Measurements from ENCODE around the gene PIAS3.
"Not testable (repeated sequence)": the region's sequence is repeated elsewhere in the genome, so short reads cannot be mapped to it uniquely, and the experiment has no call there.

Gene PIAS3

GRCh38 chr1:145871994-145872924, 13.4 kb upstream of the PIAS3 start:
- no peak for DNase-seq

- no peak for DNase-seq
These were observed 9.4 kb upstream of the PIAS3 start for GRCh38 chr1:145868232-145868631.

- no peak for DNase-seq
These were observed 4.6 kb upstream of the PIAS3 start for GRCh38 chr1:145863282-145864018.

GRCh38 chr1:145859491-145860023, 676 bp upstream of the PIAS3 start:
- peak; percentile 62 for DNase-seq

GRCh38 chr1:145858238-145858900, 512 bp downstream of the PIAS3 start:
- DNase-seq = peak; percentile 58

GRCh38 chr1:145857170-145857569, 1.7 kb downstream of the PIAS3 start:
- DNase-seq = no peak

GRCh38 chr1:145855426-145855948, 3.4 kb downstream of the PIAS3 start:
- DNase-seq = no peak

- DNase-seq = no peak
These were observed 9.3 kb downstream of the PIAS3 start for GRCh38 chr1:145849356-145850160.

- no peak for DNase-seq
These were observed 11.1 kb downstream of the PIAS3 start for GRCh38 chr1:145847827-145848226.

GRCh38 chr1:145846201-145846612, 12.7 kb downstream of the PIAS3 start:
- no peak for DNase-seq

GRCh38 chr1:145845514-145846161, 13.2 kb downstream of the PIAS3 start, which contains the start of gene NUDT17:
TSS of gene NUDT17 (plus strand) at chr1:145845630. CDS start at chr1:145845641, 11 bp downstream.
- DNase-seq = peak; percentile 41

- DNase-seq = no peak
These were observed 13.8 kb downstream of the PIAS3 start for GRCh38 chr1:145845144-145845513.

- no peak for DNase-seq
These were observed 15.8 kb downstream of the PIAS3 start for GRCh38 chr1:145843031-145843430.

- no peak for DNase-seq
These were observed 21.2 kb downstream of the PIAS3 start for GRCh38 chr1:145837656-145838055.

- not testable (repeated sequence) for DNase-seq
These were observed 28.1 kb downstream of the PIAS3 start for GRCh38 chr1:145830810-145831209.

GRCh38 chr1:145828367-145829026, 30.4 kb downstream of the PIAS3 start:
- DNase-seq = no peak

- DNase-seq = no peak
These were observed 30.9 kb downstream of the PIAS3 start for GRCh38 chr1:145827966-145828365.

- DNase-seq = no peak
These were observed 32.9 kb downstream of the PIAS3 start for GRCh38 chr1:145826030-145826429.

- DNase-seq = no peak
These were observed 34.4 kb downstream of the PIAS3 start for GRCh38 chr1:145824499-145824842.

GRCh38 chr1:145823565-145824498, 35.0 kb downstream of the PIAS3 start, which contains the start of the genes POLR3C and RNF115:
TSS of gene POLR3C (plus strand) at chr1:145824200. CDS start at chr1:145825777, 1,577 bp downstream.
TSS of gene RNF115 (minus strand) at chr1:145824095. CDS start at chr1:145823873, 222 bp downstream.
- peak; percentile 88 for DNase-seq
